HEK293T (cell line): ENCODE measurements around the gene CFAP61.

Experiments used
- ARNT ChIP-seq: fragments of 450-650 bp; IDR thresholded peaks from 2 replicates; pipeline ENCODE4 v1.6.1; 2017; ENCODE audit warnings: mild to moderate bottlenecking
- BHLHE40 ChIP-seq: fragments of 450-650 bp; IDR thresholded peaks from 2 replicates; pipeline ENCODE4 v1.6.1; 2016; ENCODE audit warnings: mild to moderate bottlenecking, moderate library complexity, borderline replicate concordance
- ELF4 ChIP-seq: fragments of 450-650 bp; IDR thresholded peaks from 2 replicates; pipeline ENCODE4 v1.6.1; 2017; ENCODE audit warnings: antibody characterized with exemption
- FOXA1 ChIP-seq: fragments of 450-650 bp; IDR thresholded peaks from 2 replicates; pipeline ENCODE4 v1.6.1; 2016; ENCODE audit warnings: mild to moderate bottlenecking
- FOXK2 ChIP-seq: fragments of 450-650 bp; IDR thresholded peaks from 2 replicates; pipeline ENCODE4 v1.6.1; 2016; ENCODE audit warnings: mild to moderate bottlenecking
- FOXM1 ChIP-seq: fragments of 450-650 bp; IDR thresholded peaks from 2 replicates; pipeline ENCODE4 v1.6.1; 2017; ENCODE audit warnings: mild to moderate bottlenecking, borderline replicate concordance
- NFRKB ChIP-seq: fragments of 450-650 bp; IDR thresholded peaks from 2 replicates; pipeline ENCODE4 v1.6.1; 2016; ENCODE audit warnings: mild to moderate bottlenecking, moderate library complexity
- SP1 ChIP-seq: fragments of 450-650 bp; IDR thresholded peaks from 2 replicates; pipeline ENCODE4 v1.6.1; 2017
- SUZ12 ChIP-seq: fragments of 450-650 bp; IDR thresholded peaks from 2 replicates; pipeline ENCODE4 v1.6.1; 2016; ENCODE audit warnings: mild to moderate bottlenecking
- TARDBP ChIP-seq: fragments of 450-650 bp; IDR thresholded peaks from 2 replicates; pipeline ENCODE4 v1.6.1; 2016
- ZNF384 ChIP-seq: fragments of 450-650 bp; IDR thresholded peaks from 2 replicates; pipeline ENCODE4 v1.6.1; 2016

GRCh38 chr20:20206788-20207187 lies 154.5 kb downstream of the CFAP61 start:
- TF ChIP-seq FOXK2 (no peak), SP1 (no peak), FOXM1 (no peak), FOXA1 (no peak), SUZ12 (no peak), BHLHE40 (no peak), ELF4 (no peak), TARDBP (no peak), ZNF384 (no peak), NFRKB (no peak), ARNT (no peak)
